Measurements from ENCODE around the gene RNF223.
A peak's percentile ranks its signal among the peaks of the same experiment; 100 is the strongest.
"Not testable (repeated sequence)": the region's sequence is repeated elsewhere in the genome, so short reads cannot be mapped to it uniquely, and the experiment has no call there.

RNF223 gene

DNA sequence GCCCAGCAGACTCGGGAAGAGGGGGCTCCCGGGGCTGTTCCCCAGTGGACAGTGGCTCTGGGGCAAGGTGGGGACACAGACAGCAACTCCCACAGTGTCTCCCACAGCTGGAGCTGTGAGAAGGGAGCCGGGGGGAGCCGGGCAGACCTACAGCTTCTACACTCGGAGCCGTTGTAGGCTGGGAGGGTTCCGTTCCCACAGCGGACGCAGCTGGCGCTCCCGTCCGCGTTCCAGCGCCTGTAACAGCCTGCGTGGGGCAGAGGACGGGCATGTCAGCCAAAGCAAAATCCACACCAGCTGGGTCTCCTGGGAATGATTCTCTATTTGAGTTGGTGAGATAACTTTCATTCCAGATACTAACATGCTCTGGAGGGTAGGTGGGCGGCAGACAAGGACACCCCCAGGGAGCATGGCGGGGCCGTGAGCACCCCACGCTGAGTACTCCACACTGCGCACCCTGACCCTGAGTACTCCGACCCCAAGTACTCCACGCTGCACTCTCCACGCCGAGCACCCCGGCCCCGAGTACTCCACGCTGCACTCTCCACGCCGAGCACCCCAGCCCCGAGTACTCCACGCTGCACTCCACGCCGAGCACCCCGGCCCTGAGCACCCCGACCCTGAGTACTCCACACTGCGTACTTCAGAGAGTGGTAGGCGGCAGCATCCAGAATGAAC lies 13.4 kb upstream of the RNF223 start:
- DNase-seq (ENCODE audit: low spot score): no peak

- DNase-seq (ENCODE audit: low spot score): no peak
Measured at GRCh38 chr1:1086911-1087341, 12.8 kb upstream of the RNF223 start.

DNA sequence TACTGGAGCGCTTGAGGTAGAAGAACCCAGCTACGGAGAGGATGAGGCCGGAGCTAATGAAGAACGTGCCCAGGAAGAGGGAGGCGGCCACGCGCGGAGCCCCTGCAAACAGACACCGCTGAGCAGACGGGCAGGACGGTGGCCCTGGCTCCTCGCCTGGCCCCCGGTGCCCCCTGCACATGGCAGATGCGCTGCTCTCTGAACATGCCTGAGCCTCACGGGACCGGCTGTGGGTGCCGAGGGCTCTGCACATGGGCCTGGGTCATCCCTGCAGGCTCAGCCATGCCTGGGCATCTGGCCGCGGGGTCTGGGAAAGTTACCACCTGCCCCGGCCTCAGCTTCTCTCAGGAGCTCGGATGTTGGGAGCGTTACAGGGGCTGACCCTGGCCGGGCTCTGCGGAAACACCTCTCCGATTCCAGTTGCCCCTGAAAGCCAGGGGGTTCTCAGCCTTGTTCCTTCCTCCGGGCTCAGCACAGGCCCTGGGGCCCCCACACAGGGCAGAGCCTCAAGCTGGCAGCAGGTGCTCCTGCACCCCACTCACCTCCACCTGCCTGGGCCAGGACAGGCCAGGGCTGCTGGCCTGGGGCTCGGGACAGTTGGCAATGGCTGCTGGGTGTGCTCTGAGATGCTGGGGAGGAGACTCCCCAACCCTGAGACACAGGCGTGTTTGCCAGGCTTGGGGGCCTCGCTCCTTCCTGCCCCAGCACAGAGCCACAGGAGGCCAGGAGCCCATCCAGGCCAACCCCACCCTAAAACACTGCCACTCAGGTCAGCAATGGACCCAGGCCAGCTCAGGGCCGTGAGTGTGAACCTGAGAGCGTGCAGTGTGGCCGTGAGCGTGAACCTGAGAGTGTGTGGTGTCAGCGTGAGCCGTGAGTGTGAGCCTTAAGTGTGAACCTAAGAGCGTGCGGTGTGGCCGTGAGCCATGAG lies 12.1 kb upstream of the RNF223 start:
- DNase-seq (ENCODE audit: low spot score): no peak

GRCh38 chr1:1085171-1085841 lies 11.2 kb upstream of the RNF223 start:
- DNase-seq (ENCODE audit: low spot score): no peak

DNA sequence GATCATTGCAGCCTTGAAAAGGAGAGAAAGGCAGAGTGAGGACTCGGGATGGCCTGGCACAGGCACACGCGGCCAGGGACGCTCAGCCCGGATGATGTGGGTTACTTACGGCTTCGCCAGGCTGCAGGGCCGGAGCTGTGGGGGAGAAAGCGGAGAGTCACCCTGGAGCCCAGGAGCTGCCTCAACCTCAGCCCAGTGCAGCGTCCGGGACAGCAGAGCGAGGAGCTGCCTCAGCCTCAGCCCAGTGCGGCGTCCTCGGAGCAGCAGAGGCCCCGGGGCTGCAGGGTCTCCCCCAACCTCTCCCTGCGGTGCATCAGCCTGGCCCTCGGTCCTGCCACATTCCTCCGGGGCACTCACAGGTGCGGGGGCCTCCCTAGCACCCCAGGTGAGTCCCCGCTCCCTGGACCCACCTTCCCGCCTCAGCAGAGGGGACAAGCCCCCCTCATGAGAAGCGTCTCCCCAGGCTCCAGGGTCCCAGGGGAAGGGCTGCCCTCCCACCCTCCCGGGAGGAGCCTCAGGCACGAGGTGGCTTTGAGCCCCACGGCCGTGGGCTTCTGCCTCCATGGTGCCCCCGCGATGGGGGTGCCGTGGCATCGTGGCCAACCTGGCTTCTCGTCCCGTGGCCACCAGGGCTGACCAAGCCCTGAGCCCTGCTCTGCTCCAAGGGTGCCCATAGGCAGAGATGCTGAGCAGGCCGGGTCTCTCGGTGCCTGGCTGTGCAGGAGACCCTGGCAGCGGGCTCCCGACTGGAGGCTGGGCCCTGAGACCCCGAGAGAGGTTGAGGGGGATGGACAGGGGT lies 10.5 kb upstream of the RNF223 start:
- DNase-seq (ENCODE audit: low spot score): no peak

DNA sequence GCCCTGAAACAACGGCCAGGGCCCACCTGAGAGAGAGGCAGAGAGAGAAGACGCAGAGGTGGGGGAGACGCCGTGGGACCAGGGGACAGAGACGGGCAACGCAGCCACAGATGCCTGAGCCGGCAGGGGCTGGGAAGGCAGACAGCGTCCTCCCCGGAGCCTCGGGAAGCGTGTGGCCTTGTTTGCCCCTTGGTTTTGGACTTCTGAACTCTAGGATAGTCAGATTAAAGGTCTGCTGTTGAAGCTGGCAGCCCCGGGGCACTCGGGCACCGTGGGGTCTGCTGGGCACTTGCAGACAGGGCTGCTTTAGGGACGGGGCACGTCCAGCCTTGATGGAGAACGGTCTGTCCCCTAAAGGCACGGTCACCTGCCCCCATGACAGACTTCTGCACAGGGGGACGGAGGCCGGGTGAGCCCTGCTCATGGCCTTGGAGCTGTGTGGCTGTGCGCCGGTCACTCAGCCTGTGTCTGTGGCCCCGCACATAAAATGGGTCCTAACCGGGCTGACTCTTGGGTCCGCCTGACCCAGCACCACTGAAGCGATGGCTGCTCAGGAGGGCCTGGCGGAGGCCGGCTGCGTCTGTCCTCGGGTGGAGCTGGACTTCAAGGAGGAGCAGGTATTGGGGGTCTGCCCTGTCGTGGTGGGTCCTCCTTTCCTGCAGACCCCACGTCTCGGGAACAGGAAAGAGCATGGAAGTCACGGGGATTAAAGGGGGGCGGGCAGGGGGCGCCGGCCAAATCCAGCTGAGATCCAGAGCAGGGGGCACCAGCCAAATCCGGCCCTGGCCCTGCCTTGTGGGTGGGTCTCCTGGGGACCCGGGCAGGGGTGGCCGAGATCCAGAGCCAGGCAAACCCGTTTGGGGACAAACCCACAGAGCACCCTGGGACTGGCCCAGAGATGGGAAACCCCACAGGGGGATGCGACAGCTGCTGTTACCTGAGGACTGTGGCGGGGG lies 9.6 kb upstream of the RNF223 start:
- no peak for DNase-seq (ENCODE audit: low spot score)

- DNase-seq (ENCODE audit: low spot score): no peak
Measured at GRCh38 chr1:1082776-1083415, 8.8 kb upstream of the RNF223 start.

- DNase-seq (ENCODE audit: low spot score): no peak
Measured at GRCh38 chr1:1082239-1082775, 8.2 kb upstream of the RNF223 start.

DNA sequence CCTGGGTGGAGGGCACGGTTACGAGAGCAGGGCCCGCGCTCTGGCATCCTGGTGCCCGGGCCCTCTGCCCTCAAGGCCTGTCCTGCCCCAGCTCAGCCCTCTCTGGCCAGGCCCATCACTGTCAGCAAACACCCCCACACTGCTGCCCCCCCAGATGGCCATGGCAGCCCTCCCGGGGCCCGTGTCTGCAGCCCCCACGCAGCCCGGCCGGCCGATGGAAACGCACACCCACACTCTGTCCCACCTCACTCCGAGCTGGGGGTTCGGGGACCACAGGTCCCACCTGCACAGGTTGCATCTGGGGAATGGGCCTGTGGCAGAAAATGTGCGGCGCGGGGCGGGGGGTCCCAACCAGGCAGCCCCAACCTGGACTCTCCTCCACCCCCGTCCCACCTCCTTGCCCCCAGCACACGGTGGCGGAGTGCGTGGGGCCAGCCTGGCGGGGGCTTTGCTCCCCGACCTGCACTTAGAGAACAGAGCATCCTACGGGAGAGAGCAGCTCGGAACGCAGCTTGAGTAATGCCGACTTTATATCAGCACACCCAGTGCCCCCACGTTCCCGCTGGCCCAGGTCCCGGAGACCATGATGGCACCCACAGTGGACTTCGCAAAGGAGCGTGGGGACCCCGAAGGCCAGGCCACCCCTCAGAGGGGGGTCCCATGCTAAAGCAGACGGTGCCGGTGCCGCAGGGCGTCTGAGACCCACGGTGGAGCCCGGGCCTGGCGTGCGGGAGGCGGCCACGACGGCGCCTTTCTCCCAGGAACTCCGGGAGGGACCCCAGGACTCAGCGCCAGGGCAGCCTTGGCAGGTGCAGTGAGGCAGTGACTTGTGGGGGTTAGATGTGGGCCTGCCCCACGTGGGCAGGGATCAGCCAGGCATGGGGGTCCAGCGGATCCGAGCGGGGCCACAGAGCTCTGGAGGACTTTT lies 7.5 kb upstream of the RNF223 start:
- no peak for DNase-seq (ENCODE audit: low spot score)

DNA sequence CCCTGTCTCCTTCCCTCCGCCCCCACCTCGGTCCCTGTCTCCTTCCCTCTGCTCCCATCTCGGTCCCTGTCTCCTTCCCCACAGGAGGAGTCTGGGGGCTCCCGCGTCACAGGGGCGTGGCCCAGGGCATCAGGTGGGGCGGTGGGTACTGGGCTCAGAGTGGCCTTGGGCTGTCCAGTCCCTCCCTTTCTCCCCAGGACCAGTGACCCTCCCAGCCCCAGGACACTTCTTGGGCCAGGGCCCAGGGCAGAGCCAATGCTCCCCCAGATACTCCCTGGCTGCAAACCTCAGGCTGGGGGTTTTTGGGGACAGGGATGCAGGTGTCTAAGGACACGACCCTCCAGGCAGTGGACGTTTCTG lies 6.8 kb upstream of the RNF223 start:
- DNase-seq (ENCODE audit: low spot score): no peak

DNA sequence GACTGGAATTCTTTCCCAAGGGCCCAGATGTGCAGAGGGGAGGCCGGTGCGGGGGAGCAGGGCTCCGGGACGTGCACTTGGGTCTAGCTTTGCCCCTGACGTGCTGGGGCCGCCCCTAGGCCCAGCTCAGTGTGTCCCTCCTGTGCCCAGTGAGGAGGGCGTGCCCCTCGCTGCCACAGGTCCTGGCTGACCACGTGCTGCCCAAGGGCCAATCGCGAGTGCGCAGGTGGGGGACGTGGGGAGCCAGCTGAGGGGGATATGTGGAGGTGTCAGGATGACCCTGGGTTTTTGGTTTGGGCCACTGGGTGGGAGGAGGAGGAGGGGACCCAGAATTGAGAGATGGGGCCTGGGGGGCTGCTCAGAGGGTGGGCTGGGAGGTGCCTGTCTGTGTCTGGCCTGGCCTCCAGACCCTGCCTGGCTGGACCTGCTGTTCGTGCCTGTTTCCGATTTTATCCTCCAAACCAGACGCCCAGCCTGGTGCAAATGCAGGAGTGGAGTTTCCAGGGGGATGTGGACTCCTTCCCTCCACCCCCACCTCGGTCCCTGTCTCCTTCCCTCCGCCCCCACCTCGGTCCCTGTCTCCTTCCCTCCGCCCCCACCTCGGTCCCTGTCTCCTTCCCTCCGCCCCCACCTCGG lies 6.1 kb upstream of the RNF223 start:
- peak; percentile 81 for DNase-seq (ENCODE audit: low spot score)

DNA sequence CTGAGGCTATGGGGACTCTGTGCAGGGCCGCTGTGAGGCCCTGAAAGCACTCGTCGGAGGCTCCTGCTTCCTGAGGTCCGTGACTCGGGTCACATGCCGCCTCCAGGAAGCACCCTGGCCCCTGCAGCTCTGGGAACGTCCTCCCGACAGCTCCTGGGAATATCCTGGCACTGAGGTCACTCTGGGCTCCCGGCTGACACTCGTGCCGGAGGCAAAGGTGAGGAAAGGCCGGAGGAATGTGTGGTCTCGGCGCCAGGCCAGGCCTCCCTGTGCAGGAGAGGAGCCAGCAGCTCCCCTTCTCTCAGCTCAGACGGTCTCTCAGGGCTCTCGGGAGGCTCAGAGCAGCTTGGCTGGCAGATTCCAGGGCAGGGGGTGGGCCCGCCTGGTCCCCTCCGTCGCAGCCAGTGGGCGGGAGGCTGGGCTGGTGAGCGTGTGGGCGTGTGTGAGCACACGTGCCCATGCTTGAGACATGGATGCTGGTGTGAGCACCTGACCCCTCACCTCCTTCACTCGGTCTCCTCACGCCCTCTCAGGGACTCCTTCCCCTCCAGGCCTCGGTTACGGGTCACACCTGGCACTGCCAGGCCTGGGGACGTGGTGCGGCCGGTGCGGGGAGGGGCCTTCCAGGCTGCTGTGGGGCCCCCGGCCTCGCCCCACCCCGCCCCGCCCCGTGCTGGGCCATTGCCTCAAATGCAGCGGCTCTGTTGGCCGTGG lies 5.5 kb upstream of the RNF223 start:
- peak; percentile 87 for DNase-seq (ENCODE audit: low spot score)

GRCh38 chr1:1077396-1077795 lies 3.3 kb upstream of the RNF223 start:
- DNase-seq (ENCODE audit: low spot score): not testable (repeated sequence)

DNA sequence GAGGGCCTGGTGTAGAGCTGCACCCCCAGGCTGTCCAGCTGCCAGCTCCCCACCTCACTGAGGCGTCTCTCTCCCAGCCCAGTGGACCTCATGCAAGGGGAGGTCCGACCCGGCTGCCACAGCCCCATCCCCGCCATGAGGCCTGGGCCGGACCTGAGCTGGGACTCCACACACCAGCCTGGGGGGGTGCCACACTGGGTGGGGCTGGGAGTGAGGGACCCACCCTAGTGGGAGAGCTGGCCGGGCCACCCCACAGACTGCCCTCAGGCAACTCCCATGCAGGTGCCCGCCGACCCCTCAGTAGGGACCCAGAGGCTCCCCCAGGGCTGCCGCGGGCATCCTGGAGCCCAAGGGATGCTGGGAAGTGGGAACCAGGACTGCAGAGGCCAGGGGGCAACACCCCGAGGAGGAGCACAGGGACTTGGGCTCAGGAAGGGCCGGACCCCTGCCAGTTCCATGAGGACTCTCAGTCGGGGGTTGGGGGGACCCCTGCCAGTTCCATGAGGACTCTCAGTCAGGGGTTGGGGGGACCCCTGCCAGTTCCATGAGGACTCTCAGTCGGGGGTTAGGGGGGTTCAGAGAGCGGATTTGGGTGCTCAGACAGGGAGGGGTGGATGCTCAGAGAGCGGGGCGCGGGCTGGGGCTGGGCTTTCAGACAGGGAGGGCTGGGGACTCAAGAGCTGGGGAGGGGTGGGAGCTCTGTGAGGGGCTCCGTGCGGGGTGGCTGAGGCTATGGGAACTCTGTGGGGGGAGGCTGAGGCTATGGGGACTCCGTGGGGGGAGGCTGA lies 1.2 kb upstream of the RNF223 start:
- no peak for DNase-seq (ENCODE audit: low spot score)

- no peak for DNase-seq (ENCODE audit: low spot score)
Measured at GRCh38 chr1:1074631-1075147, 583 bp upstream of the RNF223 start.

GRCh38 chr1:1072849-1073742 lies 1.0 kb downstream of the RNF223 start:
- no peak for DNase-seq (ENCODE audit: low spot score)

All from AG20443 (cell line).